Measurements from ENCODE around the gene ELFN2.

ELFN2 gene

DNA sequence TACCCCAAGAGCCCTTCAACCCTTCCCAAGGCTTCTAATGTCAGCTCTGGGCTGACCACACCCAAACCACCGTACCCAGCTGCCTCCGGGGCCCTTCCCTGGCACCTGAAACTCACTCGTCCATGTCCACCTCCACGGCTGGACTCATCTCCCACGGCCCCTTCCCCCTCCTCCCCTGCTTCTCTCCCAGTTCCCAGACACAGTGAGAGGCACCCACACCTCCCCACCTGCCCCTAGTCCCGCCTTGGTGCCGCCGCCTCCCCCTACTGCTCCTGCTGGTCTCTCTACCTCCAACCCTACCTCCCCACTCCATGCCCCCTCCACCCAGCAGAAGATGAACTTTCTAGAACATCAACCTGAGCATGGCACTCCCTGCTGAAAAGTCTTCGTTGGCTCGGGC is 39.5 kb downstream of the ELFN2 start:
- no peak for DNase-seq

DNA sequence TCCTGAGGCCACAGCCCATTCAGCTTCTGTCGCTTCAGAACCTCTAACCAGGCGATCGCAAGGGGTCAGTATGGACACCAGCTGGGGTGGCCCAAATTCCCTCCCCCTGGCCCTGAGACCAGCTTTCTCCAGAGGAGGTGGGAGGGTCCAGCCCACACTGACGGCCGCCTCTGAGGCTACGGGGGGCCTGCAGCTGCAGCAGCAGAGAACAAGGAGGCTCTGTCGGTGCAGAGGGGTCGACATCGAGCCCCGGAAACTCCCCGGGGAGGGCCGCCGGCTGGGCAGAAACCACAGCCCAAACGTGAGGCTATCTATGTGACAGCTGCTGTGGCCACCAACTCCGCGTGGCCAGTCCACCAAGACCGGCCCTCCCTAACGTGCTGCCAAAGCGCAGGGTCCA is 40.8 kb downstream of the ELFN2 start:
- peak in 13 of 58 donors; percentile 7 to 39 (median 18) for DNase-seq

DNA sequence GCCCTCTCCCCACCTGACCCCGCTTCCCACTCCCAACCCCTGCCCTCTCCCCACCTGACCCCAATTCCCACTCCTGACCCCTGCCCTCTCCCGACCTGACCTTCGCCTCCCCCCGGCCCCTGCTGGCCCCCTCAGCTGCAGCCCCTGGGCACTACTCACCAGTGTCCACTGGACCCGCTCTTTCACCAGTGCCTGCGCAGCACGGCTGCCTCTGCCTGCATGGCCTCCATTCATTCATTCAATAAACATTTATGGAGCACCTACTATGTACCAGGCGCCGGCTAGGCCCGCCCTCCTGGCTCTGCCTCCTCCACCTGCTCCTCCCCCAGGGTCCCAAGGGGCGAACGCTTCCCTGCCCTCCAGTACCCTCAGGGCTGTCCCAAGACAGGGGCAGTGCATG is 42.6 kb downstream of the ELFN2 start:
- no peak for DNase-seq

DNA sequence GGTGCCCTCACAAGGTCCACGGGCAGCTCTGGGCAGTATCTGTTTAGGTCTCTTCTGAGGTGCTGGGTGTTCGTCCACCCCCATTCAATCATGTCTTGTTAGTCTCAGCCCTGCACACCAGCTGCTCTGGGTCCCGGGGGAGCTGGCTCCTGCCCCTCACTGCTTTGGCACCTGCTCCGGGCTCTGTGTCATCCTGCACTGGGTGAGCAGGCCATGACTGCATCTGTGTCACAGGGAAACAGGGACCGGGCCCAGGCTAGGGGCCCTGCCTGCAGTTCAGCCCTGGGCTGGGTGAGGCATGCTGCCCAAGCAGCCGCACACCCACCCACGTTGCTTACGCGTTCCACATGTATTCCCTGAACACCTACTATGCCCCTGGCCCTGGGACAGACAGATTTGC is 43.9 kb downstream of the ELFN2 start:
- peak in 2 of 58 donors; percentile 17 to 19 for DNase-seq

DNA sequence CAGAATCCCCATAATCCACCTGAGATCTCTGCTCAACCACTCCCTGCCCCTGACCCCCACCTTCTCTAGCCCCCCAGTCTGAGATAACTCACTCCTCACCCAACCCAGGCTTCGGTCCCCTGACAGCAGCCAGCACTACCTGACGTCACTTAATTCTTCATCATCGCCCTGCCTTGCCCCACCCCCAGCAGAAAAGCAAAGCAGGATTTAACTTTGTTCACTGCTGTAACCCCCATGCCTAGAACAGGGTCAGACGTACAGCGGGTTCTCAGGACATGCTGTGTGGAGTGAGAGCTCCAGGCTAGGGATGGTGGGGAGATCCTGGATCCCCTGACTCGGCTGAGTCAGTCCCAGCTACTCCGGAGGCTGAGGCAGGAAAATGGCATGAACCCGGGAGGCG is 45.8 kb downstream of the ELFN2 start:
- no peak for DNase-seq

DNA sequence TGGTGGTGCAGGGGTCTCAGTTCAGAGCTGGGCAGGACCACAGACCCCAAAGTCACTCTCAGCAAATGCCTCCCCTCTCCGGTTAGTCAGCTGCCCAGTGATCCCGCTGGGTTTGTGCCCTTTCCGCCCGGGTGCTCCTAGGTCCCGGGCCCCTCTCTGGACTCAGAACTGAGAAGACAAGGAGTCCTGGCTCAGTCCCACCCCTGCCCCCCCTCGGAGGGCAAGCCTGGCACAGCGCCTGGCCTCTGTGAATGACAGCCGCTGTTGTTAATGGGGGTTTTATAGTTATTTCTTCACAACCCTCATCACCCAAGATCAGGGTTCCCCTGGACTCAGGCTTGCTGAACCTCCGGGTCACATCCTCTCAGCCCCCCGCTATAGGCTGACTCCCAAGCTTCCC is 47.6 kb downstream of the ELFN2 start:
- DNase-seq, result peak in 3 of 58 donors; percentile 11 to 34 (median 12)

DNA sequence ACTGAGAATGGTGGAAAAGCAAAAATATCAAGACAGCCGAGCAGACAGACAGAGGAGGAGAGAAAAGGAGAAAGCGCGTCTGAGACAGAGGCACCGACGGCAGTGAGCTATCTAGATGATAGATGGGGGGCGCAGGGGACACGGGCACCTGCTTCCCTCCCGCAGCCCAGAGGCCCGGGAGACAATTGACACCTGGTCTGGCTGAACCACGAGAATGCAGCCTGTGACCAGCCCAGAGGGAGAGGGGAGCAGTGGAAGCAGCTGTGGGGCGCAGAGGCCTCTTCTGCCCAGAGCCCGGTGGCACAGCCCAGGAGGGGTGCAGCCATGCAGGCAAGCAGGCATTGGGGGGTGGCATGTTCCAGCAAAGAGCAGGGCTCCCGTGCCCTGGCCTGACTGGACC is 48.2 kb downstream of the ELFN2 start:
- no peak for DNase-seq

DNA sequence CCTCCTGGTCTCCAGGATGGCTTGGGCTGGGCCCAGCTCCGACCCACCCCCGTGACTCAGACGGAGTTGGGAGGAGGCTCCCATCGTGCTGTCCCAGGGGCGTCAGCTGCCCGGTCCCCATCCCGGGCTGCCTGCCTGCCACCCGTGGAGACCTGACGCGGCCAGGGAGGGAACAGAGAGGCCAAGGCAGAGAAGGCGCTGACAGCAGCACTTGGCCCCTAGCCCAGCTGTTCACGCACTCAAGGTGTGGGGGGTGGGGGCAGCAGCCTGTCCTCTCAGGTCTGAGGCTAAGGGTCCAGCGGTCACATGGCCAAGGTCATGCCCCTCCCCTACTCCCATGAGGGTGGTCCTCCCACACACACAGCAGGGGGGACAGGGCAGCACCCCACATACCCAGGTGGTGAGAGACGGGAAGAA is 48.6 kb downstream of the ELFN2 start:
- DNase-seq, result peak in 1 of 58 donors; percentile 51

DNA sequence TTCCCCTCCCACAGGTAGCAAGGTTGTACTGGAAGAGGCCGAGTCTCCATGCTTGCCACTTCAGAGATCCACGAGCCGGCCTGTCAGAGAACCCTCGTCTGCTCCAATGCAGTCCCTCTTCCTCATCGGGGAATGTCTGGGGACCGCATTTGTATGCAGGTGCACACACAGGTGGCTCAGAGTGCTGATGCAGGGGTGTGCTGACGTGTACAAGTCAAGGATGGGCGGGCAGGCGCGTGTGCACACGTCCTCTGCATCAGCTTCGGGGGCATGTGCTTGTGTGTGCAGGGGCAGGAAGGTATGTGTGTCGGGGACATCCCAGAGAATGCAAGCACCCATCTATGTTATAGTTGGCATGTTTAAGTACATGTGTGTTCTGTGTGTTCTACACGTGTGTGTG is 49.4 kb downstream of the ELFN2 start:
- DNase-seq, result peak in 1 of 58 donors; percentile 45

DNA sequence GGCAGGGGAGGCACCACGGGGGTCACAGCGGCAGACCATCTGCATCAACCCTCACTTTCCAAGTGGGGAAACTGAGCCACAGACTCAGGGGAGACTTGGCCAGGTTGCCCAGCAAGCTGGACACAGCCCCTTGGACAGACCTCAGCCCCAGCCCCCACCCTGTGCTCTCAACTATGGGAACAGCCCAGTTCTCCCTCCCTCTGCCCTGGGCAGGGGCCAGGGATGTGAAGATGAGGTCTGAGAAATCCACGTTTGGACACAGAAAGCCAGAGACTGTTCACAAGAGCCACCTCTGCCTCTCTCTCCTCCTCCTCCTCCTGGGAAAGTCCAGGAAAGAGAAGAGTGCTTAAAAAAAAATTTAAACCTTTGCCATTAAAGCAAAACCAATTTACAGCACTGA is 50.1 kb downstream of the ELFN2 start:
- no peak for DNase-seq

DNA sequence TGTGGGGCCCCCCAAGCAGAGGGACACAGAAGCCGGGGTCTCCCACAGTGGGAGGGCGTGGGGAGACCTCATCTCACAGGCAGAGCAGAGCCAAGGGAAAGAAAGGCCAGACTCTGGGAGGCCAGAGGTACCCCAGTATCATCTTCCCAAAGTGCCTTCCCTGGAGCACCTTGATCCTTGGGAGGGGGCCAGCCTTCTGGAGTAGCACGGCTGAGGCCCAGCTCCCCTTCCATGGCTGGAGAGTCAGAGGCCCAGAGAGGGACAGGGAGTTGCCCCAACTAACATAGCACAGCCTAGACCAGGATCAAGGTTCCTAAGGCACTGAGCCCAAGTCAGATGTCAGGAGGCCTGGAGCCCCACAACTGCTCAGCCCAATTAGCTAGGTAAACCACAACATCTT is 50.6 kb downstream of the ELFN2 start:
- no peak for DNase-seq

DNA sequence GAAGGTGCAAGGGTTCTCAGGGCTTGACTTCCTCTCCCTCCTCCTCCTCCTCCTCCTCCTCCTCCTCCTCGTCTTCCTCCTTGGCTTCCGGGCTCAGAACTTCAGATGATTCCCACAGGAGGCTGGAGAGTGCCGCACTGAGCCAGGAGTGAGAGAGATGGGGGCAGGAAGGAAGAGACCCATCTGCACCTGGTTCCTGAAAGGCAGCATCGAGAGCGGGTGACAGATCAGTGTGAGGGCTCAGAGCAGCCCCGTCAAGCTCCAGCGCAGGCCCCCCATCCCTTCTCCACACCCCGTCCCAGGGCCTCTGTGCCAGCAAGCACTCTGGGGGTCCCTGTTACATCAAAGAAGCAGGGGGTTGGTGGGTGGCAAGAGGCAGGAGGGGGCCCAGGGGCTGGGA is 51.5 kb downstream of the ELFN2 start:
- DNase-seq, result no peak

DNA sequence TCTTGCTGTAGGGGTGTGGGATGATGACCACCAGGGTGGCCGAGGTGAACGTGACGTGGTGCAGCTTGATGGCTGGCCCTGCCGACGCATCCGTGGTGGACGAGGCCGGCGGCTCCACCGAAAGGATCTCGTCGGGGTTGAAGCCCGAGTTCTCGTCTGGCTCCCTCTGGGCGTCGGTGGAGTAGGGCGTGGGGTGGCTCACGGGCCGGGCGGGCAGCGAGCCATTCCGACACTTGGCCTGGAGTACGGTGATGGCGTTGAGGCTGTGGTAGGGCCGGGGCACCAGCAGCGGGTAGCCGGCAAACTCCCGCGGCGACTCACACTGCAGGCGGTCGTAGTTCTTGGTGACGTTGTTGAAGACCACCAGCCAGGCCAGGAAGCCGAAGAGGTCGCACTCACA is 52.7 kb downstream of the ELFN2 start:
- no peak for DNase-seq

DNA sequence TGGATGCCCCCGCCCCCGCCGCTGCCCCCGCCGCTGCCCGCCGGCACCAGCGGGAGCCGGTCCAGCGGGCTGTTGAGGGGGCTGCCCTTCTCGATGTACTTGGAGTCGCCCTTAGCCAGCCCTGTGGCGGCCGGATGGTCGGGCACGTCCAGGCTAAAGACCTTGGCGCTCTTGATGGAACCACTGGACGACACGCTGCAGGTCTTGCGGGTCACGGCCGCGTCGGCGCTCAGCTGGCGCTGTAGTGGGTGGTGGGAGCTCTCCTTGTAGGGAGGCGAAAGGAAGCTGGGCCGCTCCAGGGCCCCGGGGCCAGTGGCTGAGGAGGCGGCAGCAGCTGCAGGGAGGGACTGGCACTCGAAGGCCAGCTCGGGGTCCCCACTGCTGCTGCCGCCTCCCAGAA is 53.8 kb downstream of the ELFN2 start:
- no peak for DNase-seq

DNA sequence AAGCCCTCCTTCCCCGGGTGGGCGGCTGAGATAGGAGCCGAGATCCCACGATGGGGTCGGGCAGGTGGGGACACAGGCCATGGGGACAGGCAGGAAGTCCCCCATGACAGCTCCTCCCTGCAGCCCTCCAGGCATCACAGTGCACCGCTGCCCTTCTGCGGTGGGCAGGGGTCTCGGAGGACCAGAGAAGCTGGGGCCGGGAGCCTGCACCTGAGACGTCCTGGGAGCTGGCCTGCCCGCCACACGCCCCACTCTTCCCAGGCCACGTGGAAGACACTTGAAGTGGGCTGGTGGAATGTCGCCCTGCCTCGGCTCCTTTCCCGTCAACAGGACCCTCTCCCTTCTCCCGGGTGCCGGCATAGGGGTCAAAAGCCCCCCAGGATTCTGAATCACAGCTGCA is 55.4 kb downstream of the ELFN2 start:
- DNase-seq, result no peak

DNA sequence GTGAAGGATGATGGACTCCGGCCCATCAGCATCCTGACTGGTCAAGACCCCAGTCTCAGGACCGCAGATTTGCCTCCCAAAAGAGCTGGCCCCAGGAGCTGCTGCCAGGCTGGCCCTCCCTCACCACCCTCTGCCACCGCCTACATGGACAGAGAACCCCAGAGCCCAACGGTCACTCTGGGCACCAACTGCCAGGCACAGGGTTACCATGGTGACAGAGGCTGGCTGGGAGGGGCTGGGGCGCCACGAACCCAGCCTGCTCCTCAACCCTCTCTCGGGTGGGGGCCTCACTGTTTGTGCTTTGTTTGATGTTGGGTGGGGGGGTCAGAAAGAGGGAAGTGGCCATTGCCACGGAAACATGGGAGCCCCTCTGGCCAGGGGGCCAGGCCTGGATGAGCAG is 55.8 kb downstream of the ELFN2 start:
- no peak for DNase-seq

DNA sequence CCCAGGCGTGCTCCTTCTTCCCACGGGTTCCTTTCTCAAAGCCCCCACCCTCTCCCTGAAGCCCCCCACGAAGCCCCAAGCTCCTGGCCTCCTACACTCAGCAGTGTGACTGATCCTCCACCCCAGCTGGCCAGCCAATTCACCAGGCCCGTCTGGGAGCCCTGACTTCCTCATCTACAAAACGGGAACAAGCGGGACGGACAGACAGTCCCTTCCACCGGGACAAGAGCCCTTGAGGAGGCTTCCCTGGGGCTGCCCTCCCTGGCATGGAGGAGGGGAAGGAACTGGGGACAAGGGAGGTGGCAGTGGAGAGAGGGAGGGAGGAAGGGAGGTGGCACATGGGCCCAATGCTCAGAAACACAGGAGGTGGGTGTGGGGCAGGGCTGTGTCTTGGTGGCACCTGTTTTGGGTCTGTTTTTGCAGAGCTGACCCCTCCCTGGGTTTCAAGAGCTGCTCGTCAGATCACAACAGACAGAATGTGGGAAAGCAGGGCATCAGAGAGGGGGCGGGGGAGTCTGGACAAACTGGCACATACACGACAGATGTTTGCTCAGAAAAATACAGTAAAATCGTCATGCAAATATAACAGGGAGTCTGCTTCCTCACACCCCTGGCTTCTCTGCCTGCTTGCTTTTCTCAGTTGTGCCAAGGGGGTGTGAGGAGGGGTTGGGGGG is 56.8 kb downstream of the ELFN2 start:
- DNase-seq, result no peak

DNA sequence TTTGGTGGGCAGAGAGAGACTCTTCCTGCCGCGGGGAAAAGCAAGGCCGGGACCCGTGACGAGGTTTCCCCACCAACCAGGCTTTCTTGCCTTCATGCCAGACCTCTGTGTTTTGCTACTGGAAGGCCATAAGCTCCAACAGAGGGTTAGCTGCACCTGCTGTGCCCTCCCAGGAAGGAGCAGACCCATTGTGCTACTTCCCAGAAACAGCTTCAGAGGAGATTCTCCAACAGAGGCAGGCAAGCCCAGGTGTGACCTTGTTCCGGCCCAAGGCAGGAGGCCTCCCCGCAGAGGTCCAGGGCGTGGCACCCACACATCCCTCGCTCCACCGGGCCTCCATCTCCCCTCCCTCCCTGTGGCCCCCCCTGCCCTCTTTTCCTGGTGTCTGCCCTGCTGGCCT is 57.8 kb downstream of the ELFN2 start:
- no peak for DNase-seq

DNA sequence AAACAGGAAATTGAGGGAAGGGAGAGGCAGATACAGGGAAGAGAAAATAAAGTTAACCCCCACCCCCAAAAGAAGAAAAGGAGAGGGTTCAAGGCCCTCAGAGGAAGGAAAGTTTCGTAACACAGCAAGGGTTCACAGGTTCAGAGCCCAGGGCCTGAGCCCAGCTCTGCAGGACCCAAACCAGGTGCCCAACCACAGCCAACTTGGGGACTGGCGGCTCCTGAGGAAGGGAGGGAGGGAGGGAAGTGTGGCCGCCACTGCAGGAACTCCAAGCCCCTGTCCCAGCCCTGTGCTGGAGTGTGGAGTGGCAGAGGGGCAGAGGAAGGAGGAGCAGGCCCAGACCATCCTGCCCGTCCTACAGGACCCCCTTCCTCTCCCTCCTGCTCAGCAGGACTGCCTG is 59.2 kb downstream of the ELFN2 start:
- no peak for DNase-seq

DNA sequence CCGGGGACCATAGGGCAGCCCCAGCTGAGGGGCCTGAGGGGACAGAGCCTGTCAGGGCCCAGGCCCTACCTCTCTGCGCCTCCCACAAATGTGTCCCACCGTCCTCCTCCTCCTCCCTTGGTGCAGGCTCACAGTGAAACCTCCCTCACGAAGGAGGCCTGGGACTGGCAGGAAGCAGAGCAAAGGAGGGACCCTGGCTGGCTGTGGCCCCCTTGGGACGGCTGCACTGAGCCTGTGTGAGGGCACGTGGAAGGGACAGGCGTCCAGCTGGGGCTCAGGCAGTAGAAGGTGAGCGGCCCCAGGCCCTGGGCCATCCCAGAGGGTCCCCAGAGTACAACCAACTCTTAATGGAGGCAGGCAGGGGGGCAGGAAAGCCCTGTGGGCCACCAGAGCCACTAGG is 60.7 kb downstream of the ELFN2 start:
- no peak for DNase-seq

DNA sequence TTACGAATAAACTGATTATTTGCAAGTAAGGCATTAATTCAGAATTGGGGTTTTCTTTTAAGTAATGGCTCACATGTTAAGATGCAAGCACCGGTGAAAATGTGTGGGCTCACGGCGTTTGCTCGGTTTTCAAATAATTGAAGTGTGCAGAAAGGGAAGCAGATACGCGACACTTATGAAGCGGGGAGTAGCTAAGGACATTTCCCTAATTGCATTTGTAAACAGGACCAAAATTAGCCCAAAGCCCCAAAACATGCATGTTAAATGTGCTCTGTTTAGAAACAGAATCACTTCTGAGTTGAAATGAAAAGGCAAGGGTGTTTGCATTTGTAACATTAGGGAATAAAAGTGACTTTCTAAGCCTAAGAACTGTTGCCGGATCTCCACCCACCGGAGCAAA is 61.3 kb downstream of the ELFN2 start:
- DNase-seq, result no peak

DNA sequence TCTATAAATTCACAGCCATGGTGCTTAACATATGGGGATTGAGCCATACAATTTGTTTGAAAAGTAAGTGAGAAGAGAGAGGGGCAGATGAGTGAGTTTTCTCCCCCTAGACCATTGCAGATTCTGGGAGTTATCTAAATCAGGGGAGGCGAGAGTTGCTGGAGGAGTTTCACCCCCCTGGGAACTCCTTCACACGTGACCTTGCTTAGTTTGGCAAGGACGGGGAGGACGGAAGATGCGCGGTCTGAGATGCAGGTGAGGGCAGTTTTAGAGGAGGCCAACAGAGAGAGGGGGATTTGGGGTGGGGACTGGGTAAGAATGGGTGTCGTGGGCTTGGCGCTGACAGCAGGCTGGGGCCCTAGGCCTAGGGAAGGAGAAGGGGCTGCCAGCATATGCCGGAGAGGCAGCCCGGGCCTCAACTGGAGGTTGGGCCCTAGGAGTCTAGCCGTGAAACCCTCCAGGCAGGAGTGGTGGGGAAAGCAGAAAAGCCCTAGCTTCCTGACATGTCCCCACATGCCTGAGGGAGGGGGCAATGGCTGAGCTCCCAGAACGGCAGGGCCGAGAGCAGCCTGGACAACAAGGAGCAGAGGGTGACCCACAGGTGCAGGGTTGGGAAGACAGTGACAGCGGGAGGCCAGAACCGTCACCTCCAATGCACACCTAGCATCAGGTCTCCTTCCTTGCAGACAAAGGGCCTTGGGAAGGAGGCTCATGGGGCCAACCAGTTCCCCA is 63.9 kb downstream of the ELFN2 start:
- DNase-seq, result no peak

DNA sequence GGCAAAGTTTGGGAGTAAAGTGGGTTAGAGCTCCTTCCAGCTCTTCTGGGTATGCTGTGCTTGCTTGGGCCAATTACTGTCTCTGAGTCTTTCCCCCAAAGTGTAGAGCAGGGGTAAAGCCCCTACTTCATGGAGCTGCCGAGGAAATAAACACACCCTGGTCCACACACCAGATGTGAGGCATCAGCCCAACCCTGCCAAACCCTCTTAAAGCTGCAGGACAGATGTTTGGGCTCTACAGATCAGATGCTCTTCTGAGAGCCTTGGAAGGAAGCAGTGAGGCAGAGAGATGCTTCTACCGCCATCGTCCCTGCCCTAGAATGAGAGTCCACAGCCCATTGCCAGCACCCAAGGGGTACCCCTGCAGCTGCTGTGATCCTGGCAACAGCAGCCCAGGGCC is 64.7 kb downstream of the ELFN2 start:
- no peak for DNase-seq
